HEK293T (cell line): ENCODE data around the gene TBX5.

Experiments used
- CTCF ChIA-PET: fragments of 350-600 bp; formaldehyde crosslinking; extraction: SDS; loops from one replicate; lab custom pipeline; 2021; ENCODE audit warnings: antibody characterized with exemption, inconsistent platforms; lab: Yijun Ruan, JAX
- POLR2A ChIA-PET: fragments of 350-600 bp; formaldehyde crosslinking; extraction: SDS; loops from one replicate; lab custom pipeline; 2020; ENCODE audit warnings: antibody characterized with exemption, inconsistent platforms; lab: Yijun Ruan, JAX
- DNase-seq: peaks from one replicate; pipeline ENCODE4 v3.0.0; 2012; ENCODE audit warnings: mixed read lengths; ENCODE audit errors: extremely low spot score
- ARNT ChIP-seq: fragments of 450-650 bp; IDR thresholded peaks from 2 replicates; pipeline ENCODE4 v1.6.1; 2017; ENCODE audit warnings: mild to moderate bottlenecking
- BHLHE40 ChIP-seq: fragments of 450-650 bp; IDR thresholded peaks from 2 replicates; pipeline ENCODE4 v1.6.1; 2016; ENCODE audit warnings: mild to moderate bottlenecking, moderate library complexity, borderline replicate concordance
- CTBP1 ChIP-seq: fragments of 450-650 bp; IDR thresholded peaks from 2 replicates; pipeline ENCODE4 v1.6.1; 2016; ENCODE audit warnings: borderline replicate concordance
- ELF4 ChIP-seq: fragments of 450-650 bp; IDR thresholded peaks from 2 replicates; pipeline ENCODE4 v1.6.1; 2017; ENCODE audit warnings: antibody characterized with exemption
- FOXA1 ChIP-seq: fragments of 450-650 bp; IDR thresholded peaks from 2 replicates; pipeline ENCODE4 v1.6.1; 2016; ENCODE audit warnings: mild to moderate bottlenecking
- FOXK2 ChIP-seq: fragments of 450-650 bp; IDR thresholded peaks from 2 replicates; pipeline ENCODE4 v1.6.1; 2016; ENCODE audit warnings: mild to moderate bottlenecking
- FOXM1 ChIP-seq: fragments of 450-650 bp; IDR thresholded peaks from 2 replicates; pipeline ENCODE4 v1.6.1; 2017; ENCODE audit warnings: mild to moderate bottlenecking, borderline replicate concordance
- HDGF ChIP-seq: fragments of 450-650 bp; IDR thresholded peaks from 2 replicates; pipeline ENCODE4 v1.6.1; 2017; ENCODE audit warnings: antibody characterized with exemption, borderline replicate concordance
- L3MBTL2 ChIP-seq: fragments of 450-650 bp; conservative IDR thresholded peaks from 2 replicates; pipeline ENCODE4 v1.6.1; 2016; ENCODE audit warnings: mild to moderate bottlenecking
- LEF1 ChIP-seq: fragments of 450-650 bp; IDR thresholded peaks from 2 replicates; pipeline ENCODE4 v1.6.1; 2017; ENCODE audit warnings: mild to moderate bottlenecking, borderline replicate concordance
- NFRKB ChIP-seq: fragments of 450-650 bp; IDR thresholded peaks from 2 replicates; pipeline ENCODE4 v1.6.1; 2016; ENCODE audit warnings: mild to moderate bottlenecking, moderate library complexity
- SP1 ChIP-seq: fragments of 450-650 bp; IDR thresholded peaks from 2 replicates; pipeline ENCODE4 v1.6.1; 2017
- SUZ12 ChIP-seq: fragments of 450-650 bp; IDR thresholded peaks from 2 replicates; pipeline ENCODE4 v1.6.1; 2016; ENCODE audit warnings: mild to moderate bottlenecking
- TARDBP ChIP-seq: fragments of 450-650 bp; IDR thresholded peaks from 2 replicates; pipeline ENCODE4 v1.6.1; 2016
- ZNF384 ChIP-seq: fragments of 450-650 bp; IDR thresholded peaks from 2 replicates; pipeline ENCODE4 v1.6.1; 2016
- TF ChIP-seq, protein P1 (sequence below): fragments of 450-650 bp; IDR thresholded peaks from 2 replicates; pipeline ENCODE4 v1.6.1; 2016

Gene TBX5

DNA sequence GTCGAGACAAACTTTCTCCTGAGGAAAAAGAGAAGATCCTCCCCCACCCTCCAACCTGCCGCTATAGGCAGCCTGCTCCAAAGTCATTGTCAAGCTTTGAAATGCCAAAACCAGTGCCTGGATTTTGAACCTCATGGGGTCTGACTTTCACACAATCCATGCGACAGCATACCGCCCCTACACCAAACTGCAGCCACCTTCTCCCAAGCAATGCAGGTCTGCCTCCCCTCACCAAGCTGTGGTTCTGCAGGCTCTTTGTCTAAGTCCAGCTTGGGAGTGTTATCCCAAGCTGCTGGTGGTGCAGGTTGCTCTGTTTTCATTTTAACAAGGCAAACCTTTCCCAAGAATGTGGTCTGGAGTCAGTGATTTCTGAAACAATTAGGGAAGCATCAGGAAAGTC, 12.4 kb downstream of the TBX5 start:
- DNase-seq: no peak
- no peak for TF ChIP-seq LEF1
- TF ChIP-seq ARNT: no peak
- TF ChIP-seq BHLHE40: no peak
- no peak for TF ChIP-seq TARDBP
- no peak for TF ChIP-seq SUZ12
- no peak for TF ChIP-seq HDGF
- no peak for TF ChIP-seq FOXA1
- TF ChIP-seq ZNF384: no peak
- TF ChIP-seq, protein P1, sequence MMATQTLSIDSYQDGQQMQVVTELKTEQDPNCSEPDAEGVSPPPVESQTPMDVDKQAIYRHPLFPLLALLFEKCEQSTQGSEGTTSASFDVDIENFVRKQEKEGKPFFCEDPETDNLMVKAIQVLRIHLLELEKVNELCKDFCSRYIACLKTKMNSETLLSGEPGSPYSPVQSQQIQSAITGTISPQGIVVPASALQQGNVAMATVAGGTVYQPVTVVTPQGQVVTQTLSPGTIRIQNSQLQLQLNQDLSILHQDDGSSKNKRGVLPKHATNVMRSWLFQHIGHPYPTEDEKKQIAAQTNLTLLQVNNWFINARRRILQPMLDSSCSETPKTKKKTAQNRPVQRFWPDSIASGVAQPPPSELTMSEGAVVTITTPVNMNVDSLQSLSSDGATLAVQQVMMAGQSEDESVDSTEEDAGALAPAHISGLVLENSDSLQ: no peak
- TF ChIP-seq ELF4: no peak
- no peak for TF ChIP-seq NFRKB
- TF ChIP-seq SP1: no peak
- no peak for TF ChIP-seq CTBP1
- TF ChIP-seq L3MBTL2: no peak
- ChIA-PET POLR2A (no interaction called here), CTCF (no interaction called here)

DNA sequence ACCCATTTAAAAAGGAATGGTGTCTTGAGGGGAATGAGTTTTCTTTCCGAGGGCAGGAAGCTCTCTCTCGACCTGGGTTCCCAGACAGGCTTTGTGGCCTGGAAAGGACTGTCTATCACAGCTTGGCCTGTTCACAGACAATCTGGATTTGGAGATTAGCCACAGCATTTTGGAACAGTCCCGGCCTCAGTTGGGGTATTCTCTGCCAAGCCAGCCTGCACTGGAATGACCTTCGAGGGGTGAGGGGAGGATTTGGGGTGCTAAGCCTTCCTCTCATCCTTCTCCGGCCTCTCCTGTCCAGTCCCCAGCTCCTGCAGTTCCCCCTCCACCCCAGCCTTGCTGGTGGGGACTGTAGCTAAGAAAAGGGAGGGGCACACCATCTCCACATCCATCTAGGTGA, 13.0 kb downstream of the TBX5 start:
- TF ChIP-seq ARNT (no peak), FOXM1 (no peak), FOXA1 (no peak), TARDBP (no peak), ELF4 (no peak), NFRKB (no peak), BHLHE40 (no peak), HDGF (no peak), FOXK2 (no peak), SP1 (no peak), L3MBTL2 (no peak), CTBP1 (no peak), LEF1 (no peak), SUZ12 (no peak), ZNF384 (no peak)
- TF ChIP-seq, protein P1: no peak
- ChIA-PET CTCF (no interaction called here), POLR2A (no interaction called here)
- DNase-seq: no peak

GRCh38 chr12:114391088-114391487, 14.9 kb downstream of the TBX5 start:
- POLR2A ChIA-PET: no interaction called here
- CTCF ChIA-PET: no interaction called here
- no peak for TF ChIP-seq FOXK2
- no peak for TF ChIP-seq ARNT
- no peak for TF ChIP-seq BHLHE40
- TF ChIP-seq ELF4: no peak
- TF ChIP-seq TARDBP: no peak
- no peak for TF ChIP-seq SP1
- no peak for TF ChIP-seq SUZ12
- no peak for TF ChIP-seq ZNF384
- TF ChIP-seq LEF1: no peak
- DNase-seq: no peak

- no peak for TF ChIP-seq FOXK2
- no peak for TF ChIP-seq HDGF
- no peak for TF ChIP-seq NFRKB
- no peak for TF ChIP-seq FOXA1
- no peak for TF ChIP-seq FOXM1
- no peak for TF ChIP-seq CTBP1
- TF ChIP-seq SUZ12: no peak
- no peak for TF ChIP-seq ARNT
- no peak for TF ChIP-seq L3MBTL2
- TF ChIP-seq LEF1: no peak
- no peak for TF ChIP-seq ZNF384
- no peak for TF ChIP-seq SP1
- TF ChIP-seq, protein P1: no peak
- TF ChIP-seq TARDBP: no peak
- ChIA-PET POLR2A (no interaction called here), CTCF (no interaction called here)
- no peak for DNase-seq
Observed at GRCh38 chr12:114384739-114385138, 21.2 kb downstream of the TBX5 start.

GRCh38 chr12:114381177-114381576, 24.8 kb downstream of the TBX5 start:
- no peak for TF ChIP-seq FOXM1
- TF ChIP-seq CTBP1: no peak
- no peak for TF ChIP-seq FOXK2
- no peak for TF ChIP-seq SUZ12
- TF ChIP-seq NFRKB: no peak
- TF ChIP-seq FOXA1: no peak
- TF ChIP-seq ARNT: no peak
- TF ChIP-seq L3MBTL2: no peak
- TF ChIP-seq ELF4: no peak
- TF ChIP-seq ZNF384: no peak
- TF ChIP-seq, protein P1: no peak
- TF ChIP-seq BHLHE40: no peak
- no peak for DNase-seq
- CTCF ChIA-PET: interaction anchor here (0.7 kb wide), 1 partner anchor 98 kb away, joined by 5 read pairs; no protein-coding TSS in a partner anchor
- POLR2A ChIA-PET: no interaction called here
